ENCODE measurements around the gene TIAM2.

DNA sequence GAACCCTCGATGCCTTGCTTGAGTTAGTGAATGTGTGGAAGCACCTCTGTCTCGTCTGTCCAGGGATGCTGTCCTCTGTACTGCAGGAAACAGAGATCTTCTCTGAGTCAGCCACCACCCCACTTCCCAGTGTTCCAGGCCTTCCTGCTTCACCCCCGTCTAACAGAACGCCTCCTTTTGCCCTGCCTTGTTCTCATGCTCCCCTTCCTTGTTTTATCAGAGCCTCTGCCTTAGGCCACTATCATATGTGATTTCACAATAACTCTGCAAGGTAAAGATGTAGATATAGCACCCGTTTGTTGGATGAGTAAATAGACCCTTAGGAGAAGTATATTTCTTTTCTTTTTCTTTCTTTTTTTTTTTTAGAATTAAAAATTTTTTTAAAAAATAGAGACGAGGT lies 162.0 kb downstream of the TIAM2 start:
- TF ChIP-seq MCM5 (IDR thresholded peaks at IDR 0.05; ENCODE audit: low read depth) (no peak), PPARD (CRISPR knock-in tag; IDR thresholded peaks at IDR 0.05) (no peak), RNF2 (IDR thresholded peaks at IDR 0.05) (no peak), TCF3 (CRISPR knock-in tag; IDR thresholded peaks at IDR 0.05) (no peak), POLR2B (IDR thresholded peaks at IDR 0.05; ENCODE audit: low read depth, partially characterized antibody) (no peak), NRF1 (conservative IDR thresholded peaks at IDR 0.05 in 1 of 2, IDR thresholded peaks at IDR 0.05 in 1 of 2) (no peak), CREB3L1 (IDR thresholded peaks at IDR 0.05; ENCODE audit: borderline replicate concordance, low read depth) (no peak), KLF1 (tag; IDR thresholded peaks at IDR 0.05) (no peak)

Data from K562 (cell line).